ENCODE results near the gene KIF20A.

The KIF20A gene

GRCh38 chr5:138223532-138223931 is 44.6 kb downstream of the KIF20A start:
- no peak overlapping the region for H3K27ac Mint-ChIP-seq
- H3K9me3 Mint-ChIP-seq (ENCODE audit: low read depth) = peaks cover 6% of the 10 kb centered on the region
- H3K4me3 Mint-ChIP-seq = no peak overlapping the region
- peaks cover 8% of the 10 kb centered on the region for H3K27me3 Mint-ChIP-seq
- H3K36me3 Mint-ChIP-seq = peaks cover 5% of the 10 kb centered on the region
- H3K4me1 Mint-ChIP-seq (ENCODE audit: low read depth) = peaks cover 3% of the 10 kb centered on the region

- Mint-ChIP-seq H3K9me3 (ENCODE audit: low read depth) (peaks cover 6% of the 10 kb centered on the region), H3K27me3 (peaks cover 8% of the 10 kb centered on the region), H3K4me3 (no peak overlapping the region), H3K27ac (no peak overlapping the region), H3K4me1 (ENCODE audit: low read depth) (peaks cover 3% of the 10 kb centered on the region), H3K36me3 (peaks cover 5% of the 10 kb centered on the region)
Measured at GRCh38 chr5:138224712-138225111, 45.8 kb downstream of the KIF20A start.

GRCh38 chr5:138226910-138227309 is 48.0 kb downstream of the KIF20A start:
- Mint-ChIP-seq H3K4me3 (no peak overlapping the region), H3K27ac (no peak overlapping the region), H3K9me3 (ENCODE audit: low read depth) (peaks cover 6% of the 10 kb centered on the region), H3K4me1 (ENCODE audit: low read depth) (peaks cover 3% of the 10 kb centered on the region), H3K36me3 (peaks cover 5% of the 10 kb centered on the region), H3K27me3 (peaks cover 10% of the 10 kb centered on the region)

- Mint-ChIP-seq H3K9me3 (ENCODE audit: low read depth) (peaks cover 6% of the 10 kb centered on the region), H3K27ac (no peak overlapping the region), H3K4me1 (ENCODE audit: low read depth) (no peaks in the 10 kb centered on the region), H3K27me3 (peaks cover 10% of the 10 kb centered on the region), H3K36me3 (peaks cover 5% of the 10 kb centered on the region), H3K4me3 (no peak overlapping the region)
Measured at GRCh38 chr5:138229387-138229786, 50.5 kb downstream of the KIF20A start.

- Mint-ChIP-seq H3K27me3 (peaks cover 12% of the 10 kb centered on the region), H3K4me3 (no peak overlapping the region), H3K36me3 (peaks cover 5% of the 10 kb centered on the region), H3K9me3 (ENCODE audit: low read depth) (peaks cover 6% of the 10 kb centered on the region), H3K4me1 (ENCODE audit: low read depth) (no peaks in the 10 kb centered on the region), H3K27ac (no peak overlapping the region)
Measured at GRCh38 chr5:138230261-138230660, 51.3 kb downstream of the KIF20A start.

GRCh38 chr5:138230981-138231589 is 52.2 kb downstream of the KIF20A start:
- Mint-ChIP-seq H3K27me3 (peaks cover 8% of the 10 kb centered on the region), H3K36me3 (peaks cover under 1% of the 10 kb centered on the region), H3K27ac (no peak overlapping the region)

GRCh38 chr5:138233280-138233679 is 54.4 kb downstream of the KIF20A start:
- Mint-ChIP-seq H3K4me1 (ENCODE audit: low read depth) (no peaks in the 10 kb centered on the region), H3K36me3 (no peaks in the 10 kb centered on the region), H3K9me3 (ENCODE audit: low read depth) (no peaks in the 10 kb centered on the region), H3K27ac (no peak overlapping the region), H3K27me3 (peaks cover 18% of the 10 kb centered on the region), H3K4me3 (no peak overlapping the region)

More at GRCh38 chr5:138230981-138231589, 52.2 kb downstream of the KIF20A start:
- H3K4me3 Mint-ChIP-seq = no peak overlapping the region
- H3K4me1 Mint-ChIP-seq (ENCODE audit: low read depth) = no peaks in the 10 kb centered on the region
- peaks cover under 1% of the 10 kb centered on the region for H3K9me3 Mint-ChIP-seq (ENCODE audit: low read depth)

GRCh38 chr5:138234651-138235050 is 55.7 kb downstream of the KIF20A start:
- H3K4me3 Mint-ChIP-seq = no peak overlapping the region
- no peaks in the 10 kb centered on the region for H3K4me1 Mint-ChIP-seq (ENCODE audit: low read depth)
- no peaks in the 10 kb centered on the region for H3K9me3 Mint-ChIP-seq (ENCODE audit: low read depth)

More at GRCh38 chr5:138234651-138235050, 55.7 kb downstream of the KIF20A start:
- H3K27me3 Mint-ChIP-seq = peaks cover 26% of the 10 kb centered on the region
- no peaks in the 10 kb centered on the region for H3K36me3 Mint-ChIP-seq
- H3K27ac Mint-ChIP-seq = no peak overlapping the region
